ENCODE measurements around the gene APOA4. TPM values are rescaled to one million over a fixed set of nuclear protein-coding genes. Genes with fewer than 3 reads are reported as not detected.
A peak's percentile ranks its signal among the peaks of the same experiment; 100 is the strongest.

The APOA4 gene
- total and polyA plus RNA-seq, 2 of the 13 experiments (the other 11 are each of a cell fraction or from before 2014, with no cell fraction given) = 3.8 to 7.2 TPM

GRCh38 chr11:116808262-116809175 lies 14.6 kb downstream of the APOA4 start (continued):
- TF ChIP-seq, protein P1, sequence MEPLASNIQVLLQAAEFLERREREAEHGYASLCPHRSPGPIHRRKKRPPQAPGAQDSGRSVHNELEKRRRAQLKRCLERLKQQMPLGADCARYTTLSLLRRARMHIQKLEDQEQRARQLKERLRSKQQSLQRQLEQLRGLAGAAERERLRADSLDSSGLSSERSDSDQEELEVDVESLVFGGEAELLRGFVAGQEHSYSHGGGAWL (CRISPR knock-in tag; IDR thresholded peaks at IDR 0.05) = no peak
- TF ChIP-seq RBM39 (IDR thresholded peaks at IDR 0.05; ENCODE audit: low read depth, low read length, poor library complexity, severe bottlenecking) = no peak
- no peak for TF ChIP-seq AKNA (CRISPR knock-in tag; IDR thresholded peaks at IDR 0.05; ENCODE audit: borderline replicate concordance)
- TF ChIP-seq, protein P2, sequence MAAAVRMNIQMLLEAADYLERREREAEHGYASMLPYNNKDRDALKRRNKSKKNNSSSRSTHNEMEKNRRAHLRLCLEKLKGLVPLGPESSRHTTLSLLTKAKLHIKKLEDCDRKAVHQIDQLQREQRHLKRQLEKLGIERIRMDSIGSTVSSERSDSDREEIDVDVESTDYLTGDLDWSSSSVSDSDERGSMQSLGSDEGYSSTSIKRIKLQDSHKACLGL (CRISPR knock-in tag; IDR thresholded peaks at IDR 0.05) = no peak
- TF ChIP-seq SOX6 (IDR thresholded peaks at IDR 0.05) = no peak
- peak; percentile 98 for TF ChIP-seq SOX6 (CRISPR knock-in tag; IDR thresholded peaks at IDR 0.05)
- no peak for TF ChIP-seq DR1 (CRISPR knock-in tag; IDR thresholded peaks at IDR 0.05)
- TF ChIP-seq, protein P3, sequence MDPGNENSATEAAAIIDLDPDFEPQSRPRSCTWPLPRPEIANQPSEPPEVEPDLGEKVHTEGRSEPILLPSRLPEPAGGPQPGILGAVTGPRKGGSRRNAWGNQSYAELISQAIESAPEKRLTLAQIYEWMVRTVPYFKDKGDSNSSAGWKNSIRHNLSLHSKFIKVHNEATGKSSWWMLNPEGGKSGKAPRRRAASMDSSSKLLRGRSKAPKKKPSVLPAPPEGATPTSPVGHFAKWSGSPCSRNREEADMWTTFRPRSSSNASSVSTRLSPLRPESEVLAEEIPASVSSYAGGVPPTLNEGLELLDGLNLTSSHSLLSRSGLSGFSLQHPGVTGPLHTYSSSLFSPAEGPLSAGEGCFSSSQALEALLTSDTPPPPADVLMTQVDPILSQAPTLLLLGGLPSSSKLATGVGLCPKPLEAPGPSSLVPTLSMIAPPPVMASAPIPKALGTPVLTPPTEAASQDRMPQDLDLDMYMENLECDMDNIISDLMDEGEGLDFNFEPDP (CRISPR knock-in tag; conservative IDR thresholded peaks at IDR 0.05) = no peak
- TF ChIP-seq YY1 (IDR thresholded peaks at IDR 0.05; ENCODE audit: insufficient read depth, insufficient replicate concordance, low read depth, low read length) = peak; percentile 67
- TF ChIP-seq KDM5A (IDR thresholded peaks at IDR 0.05; ENCODE audit: borderline replicate concordance, low read length) = peak; percentile 14; the same call in 1 of the 2 replicates
- no peak for TF ChIP-seq ZNF142 (CRISPR knock-in tag; IDR thresholded peaks at IDR 0.05)
- no peak; the same call in 1 of the 2 replicates for TF ChIP-seq ZSCAN20 (CRISPR knock-in tag; IDR thresholded peaks at IDR 0.05; ENCODE audit: borderline replicate concordance)

All from HepG2 (cell line).